SK-N-SH (cell line): ENCODE results near the gene AREG.

Experiments
- TAF1 ChIP-seq: IDR thresholded peaks from 2 replicates; pipeline ENCODE4 v1.6.1; 2012; ENCODE audit warnings: low read depth, mild to moderate bottlenecking, low read length, moderate library complexity, borderline replicate concordance
- TF ChIP-seq, protein P1 (sequence below): fragments of 200-600 bp; sonication (generic); IDR thresholded peaks from 2 replicates; pipeline ENCODE4 v1.6.1; 2017; ENCODE audit warnings: antibody characterized with exemption, mild to moderate bottlenecking, moderate library complexity
- TF ChIP-seq, protein P2 (sequence below): IDR thresholded peaks from 2 replicates; pipeline ENCODE4 v1.4.0; 2012; ENCODE audit warnings: low read depth
- TF ChIP-seq, protein P3 (sequence below): IDR thresholded peaks from 2 replicates; pipeline ENCODE4; 2012

GRCh38 chr4:74446193-74446868, 1.4 kb downstream of the AREG start:
- TF ChIP-seq, protein P1, sequence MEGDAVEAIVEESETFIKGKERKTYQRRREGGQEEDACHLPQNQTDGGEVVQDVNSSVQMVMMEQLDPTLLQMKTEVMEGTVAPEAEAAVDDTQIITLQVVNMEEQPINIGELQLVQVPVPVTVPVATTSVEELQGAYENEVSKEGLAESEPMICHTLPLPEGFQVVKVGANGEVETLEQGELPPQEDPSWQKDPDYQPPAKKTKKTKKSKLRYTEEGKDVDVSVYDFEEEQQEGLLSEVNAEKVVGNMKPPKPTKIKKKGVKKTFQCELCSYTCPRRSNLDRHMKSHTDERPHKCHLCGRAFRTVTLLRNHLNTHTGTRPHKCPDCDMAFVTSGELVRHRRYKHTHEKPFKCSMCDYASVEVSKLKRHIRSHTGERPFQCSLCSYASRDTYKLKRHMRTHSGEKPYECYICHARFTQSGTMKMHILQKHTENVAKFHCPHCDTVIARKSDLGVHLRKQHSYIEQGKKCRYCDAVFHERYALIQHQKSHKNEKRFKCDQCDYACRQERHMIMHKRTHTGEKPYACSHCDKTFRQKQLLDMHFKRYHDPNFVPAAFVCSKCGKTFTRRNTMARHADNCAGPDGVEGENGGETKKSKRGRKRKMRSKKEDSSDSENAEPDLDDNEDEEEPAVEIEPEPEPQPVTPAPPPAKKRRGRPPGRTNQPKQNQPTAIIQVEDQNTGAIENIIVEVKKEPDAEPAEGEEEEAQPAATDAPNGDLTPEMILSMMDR, result no peak
- TF ChIP-seq, protein P2, sequence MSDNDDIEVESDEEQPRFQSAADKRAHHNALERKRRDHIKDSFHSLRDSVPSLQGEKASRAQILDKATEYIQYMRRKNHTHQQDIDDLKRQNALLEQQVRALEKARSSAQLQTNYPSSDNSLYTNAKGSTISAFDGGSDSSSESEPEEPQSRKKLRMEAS, result no peak
- TF ChIP-seq TAF1, result no peak
- TF ChIP-seq, protein P3, sequence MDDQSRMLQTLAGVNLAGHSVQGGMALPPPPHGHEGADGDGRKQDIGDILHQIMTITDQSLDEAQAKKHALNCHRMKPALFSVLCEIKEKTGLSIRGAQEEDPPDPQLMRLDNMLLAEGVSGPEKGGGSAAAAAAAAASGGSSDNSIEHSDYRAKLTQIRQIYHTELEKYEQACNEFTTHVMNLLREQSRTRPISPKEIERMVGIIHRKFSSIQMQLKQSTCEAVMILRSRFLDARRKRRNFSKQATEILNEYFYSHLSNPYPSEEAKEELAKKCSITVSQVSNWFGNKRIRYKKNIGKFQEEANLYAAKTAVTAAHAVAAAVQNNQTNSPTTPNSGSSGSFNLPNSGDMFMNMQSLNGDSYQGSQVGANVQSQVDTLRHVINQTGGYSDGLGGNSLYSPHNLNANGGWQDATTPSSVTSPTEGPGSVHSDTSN, result no peak
